Hematopoietic multipotent progenitor cell (in vitro differentiated cells): ENCODE measurements around the gene TRMT61A. TPM values are rescaled to one million over a fixed set of nuclear protein-coding genes. Genes with fewer than 3 reads are reported as not detected.

Experiments
- DNase-seq, 3 donors: peaks; one replicate each; pipeline ENCODE4 v3.0.0-alpha.2; 2011 to 2015; ENCODE audit warnings: low read depth in 2 of 3, low spot score in 2 of 3
- total RNA-seq: library from RNA; depleted of rRNA; stranded (reverse); fragments of >200 nt; gene quantifications from one replicate; pipeline ENCODE4 v1.2.3, GENCODE V29; 2012

The TRMT61A gene
- total RNA-seq, 1 donor, result 15.3 TPM

- DNase-seq, result no peak
Observed at GRCh38 chr14:103545915-103546651, 17.1 kb downstream of the TRMT61A start.

- peak; percentile 53 to 72 (median 60) for DNase-seq
Observed at GRCh38 chr14:103546652-103547454, 17.9 kb downstream of the TRMT61A start.

GRCh38 chr14:103547455-103547940, 18.5 kb downstream of the TRMT61A start:
- no peak for DNase-seq

GRCh38 chr14:103547941-103548462, 19.0 kb downstream of the TRMT61A start:
- DNase-seq, result no peak

DNA sequence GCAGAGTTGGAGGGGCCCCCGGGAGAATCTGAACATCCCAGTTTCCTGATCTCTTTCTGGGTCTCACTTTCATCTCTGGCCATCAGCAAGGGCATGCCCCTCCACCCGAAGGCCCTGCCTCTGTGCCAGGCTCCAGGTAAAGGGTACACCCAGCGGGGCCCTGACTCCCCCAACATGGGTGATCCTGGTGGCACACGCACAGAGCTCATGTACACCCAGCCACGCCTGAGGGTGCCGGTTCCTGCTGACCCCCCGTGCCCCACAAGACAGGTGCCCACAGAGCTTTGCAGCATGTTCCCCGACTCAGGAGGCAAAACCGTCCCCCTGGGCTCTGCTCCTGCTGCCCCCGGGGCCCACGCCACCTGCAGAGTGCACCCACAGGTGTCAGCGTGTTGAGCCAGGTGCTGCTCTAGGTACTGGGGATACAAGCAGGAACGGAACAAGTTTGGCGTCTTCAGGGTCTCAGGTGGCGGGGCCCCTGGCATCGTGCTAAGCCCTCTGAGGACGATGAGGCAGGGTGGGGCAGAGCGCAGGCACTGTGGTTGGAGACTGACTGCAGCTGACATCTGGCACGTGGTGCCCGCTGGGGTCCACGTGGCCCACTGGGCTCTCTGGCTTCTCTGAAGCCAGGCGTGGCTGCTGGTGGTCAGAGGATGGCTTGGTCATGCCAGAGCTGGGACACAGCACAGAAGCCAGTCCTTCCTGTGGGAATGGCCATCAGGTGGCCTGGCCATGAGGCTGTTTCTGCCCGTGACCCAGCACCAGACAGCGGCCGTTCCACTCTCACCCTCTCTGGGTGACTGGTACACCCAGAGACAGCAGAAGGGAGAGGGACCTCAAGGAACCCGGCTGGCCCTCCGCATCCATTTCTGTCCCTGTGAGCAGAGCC, 19.7 kb downstream of the TRMT61A start:
- DNase-seq, result no peak

DNA sequence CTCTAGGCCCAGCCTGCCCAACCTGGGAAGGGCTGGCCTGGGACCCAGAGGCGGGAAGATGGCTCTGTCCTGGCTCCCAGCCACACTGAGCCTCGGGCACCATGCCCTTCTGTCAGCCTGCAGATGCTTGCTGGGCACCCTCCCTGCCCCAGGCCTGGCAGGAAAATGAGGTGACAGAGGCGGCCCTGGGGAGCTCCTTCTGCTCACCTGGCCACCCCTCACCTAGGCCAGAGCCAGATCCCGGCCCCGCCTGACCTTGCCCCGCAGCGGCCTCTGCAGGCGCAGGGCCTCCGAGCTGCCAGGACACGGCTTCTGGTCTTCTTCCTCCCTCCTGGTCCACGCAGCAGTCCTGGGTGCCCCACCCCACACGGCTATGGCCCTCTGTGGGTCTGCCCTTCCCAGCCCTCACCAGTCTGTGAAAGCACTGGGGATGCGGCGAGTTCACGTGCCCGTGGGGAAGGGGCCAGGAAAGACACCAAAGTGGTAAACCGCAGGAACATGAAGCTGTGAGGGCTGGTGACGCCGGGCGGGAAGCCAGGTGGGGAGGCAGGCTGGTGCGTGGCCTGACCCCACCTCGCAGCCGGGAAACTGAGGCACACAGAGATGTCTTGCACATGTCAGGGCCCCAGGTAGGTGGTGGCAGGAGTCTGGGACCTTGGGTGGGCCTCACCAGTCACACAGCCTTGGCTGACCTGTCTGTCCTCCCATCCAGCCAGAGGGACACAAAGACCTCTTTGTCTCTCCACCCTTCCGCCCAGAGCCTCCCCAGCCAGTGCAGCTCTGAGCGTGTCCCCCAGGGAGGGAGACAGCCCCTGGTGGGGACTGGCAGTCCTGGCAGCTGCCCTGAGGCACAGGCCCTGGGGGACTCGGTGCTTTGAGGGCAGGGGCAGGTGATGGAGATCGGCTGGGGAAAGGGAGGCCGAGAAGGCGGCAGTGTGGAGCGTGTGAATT, 20.6 kb downstream of the TRMT61A start:
- DNase-seq, result no peak

GRCh38 chr14:103550451-103551337, 21.7 kb downstream of the TRMT61A start:
- DNase-seq, result no peak

DNA sequence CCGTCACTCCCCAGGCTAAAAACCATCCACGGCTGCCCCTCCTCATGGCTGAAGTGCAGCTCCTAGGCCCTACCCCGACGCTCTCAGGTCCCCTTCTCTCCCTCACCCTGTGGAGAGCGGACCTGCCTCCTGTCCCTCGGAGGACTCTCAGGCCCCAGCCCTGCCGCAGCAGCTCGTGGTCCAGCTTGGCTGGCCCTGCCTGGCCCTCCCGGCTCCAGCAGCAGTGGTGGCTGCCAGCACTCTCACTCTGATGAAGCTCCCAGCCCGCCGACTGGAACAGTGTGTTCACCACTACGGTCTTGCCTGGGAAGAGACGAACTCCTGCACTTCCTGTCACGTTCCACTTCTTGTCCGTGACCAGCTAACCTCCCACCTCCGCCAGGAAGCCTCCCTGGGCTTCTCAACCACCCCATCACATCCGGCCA, 22.4 kb downstream of the TRMT61A start:
- DNase-seq, result no peak

DNA sequence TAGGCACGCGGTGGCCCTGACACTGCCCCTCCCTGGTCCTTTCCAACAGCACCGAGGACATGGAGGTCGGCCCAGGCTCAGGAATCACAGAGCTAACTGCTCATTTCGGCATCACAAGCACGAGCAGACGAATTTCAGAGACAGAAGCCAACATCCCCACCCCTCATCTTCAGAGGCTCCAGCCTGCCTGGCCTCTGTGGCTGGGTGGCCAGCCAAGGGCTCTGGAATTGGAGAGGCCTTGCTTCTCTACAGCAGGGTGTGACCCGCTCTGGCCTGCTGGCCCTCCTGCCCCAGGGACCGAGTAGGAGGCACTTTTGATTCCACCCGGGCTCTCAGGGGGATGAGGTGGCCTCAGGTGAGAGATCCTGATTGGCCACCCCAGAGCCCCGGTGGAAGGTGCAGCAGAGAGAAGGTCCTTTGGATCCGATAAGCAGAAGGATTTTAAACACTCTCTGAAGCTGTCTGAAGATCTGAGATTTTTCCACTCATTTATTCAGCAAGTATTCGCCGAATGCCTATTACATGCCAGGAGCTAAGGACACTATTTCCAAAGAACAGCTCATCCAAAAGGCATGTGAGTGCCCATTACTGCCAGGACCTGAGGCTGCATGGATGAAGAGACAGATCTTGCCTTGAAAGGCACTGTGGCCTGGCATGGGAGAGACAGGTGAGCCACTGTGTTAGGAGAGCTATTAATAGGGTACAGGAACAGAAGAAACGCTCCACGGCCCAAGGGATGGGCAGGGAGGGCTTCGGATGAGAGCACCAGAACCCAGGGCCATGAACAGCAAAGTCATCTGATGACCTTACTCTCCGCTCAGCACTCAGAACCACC, 23.2 kb downstream of the TRMT61A start:
- no peak for DNase-seq

GRCh38 chr14:103552846-103553210, 23.8 kb downstream of the TRMT61A start:
- no peak for DNase-seq

- no peak for DNase-seq
Observed at GRCh38 chr14:103555559-103556337, 26.8 kb downstream of the TRMT61A start.

DNA sequence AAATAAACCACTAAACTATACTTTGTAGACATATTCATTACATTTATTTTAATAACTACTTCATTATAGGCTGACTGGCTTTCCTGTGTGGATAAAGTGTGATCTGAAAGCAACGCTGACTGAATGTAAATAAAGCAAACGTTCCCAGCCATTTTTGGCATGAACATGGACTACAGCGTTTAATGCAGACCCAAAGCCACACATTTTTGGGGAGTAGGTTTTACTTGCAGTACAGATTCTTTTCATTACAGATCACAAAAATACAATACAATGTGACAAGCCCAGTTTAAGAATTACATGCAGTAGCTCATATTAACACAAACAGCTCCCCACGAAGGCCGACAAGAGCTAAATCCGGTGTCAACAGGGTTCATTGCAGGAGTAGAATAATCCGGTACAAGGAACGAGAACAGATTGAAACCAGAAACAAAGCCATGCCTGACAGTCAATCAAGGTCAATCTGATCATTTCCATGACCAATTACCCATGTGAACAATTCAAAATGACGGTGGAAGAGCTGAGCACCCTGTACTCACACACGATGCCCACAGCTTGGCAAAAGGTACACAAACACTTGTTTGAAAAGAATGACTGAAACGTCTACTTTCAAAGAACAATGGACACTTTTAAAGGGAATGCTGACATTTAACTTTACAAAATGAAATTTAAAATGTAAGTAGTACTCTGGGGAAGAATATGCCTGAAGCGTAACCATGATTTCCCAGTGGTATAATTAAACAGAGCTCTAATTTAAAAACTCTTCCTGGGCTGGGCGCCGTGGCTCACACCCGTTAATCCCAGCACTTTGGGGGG, 28.2 kb downstream of the TRMT61A start:
- DNase-seq, result no peak

- DNase-seq, result no peak
Observed at GRCh38 chr14:103558071-103558882, 29.3 kb downstream of the TRMT61A start.

DNA sequence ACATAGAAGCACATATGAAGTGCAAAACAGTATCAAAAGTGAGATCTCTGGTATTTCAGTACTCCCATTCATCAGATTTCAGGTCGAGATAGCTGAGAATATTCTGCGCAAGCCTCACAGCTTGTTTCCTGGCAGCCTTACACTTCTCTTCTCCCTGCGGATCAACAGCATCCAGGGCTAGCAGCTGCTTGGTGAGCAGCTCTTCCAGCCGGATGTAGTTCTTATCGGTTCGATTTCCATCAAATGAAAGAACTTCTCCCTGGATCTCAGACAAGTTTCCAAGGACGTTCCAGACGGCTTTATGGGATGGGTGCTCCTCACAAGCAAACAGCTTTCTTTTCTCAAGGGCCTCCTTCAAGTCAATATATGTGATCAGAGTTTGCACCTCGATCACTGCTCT, 30.8 kb downstream of the TRMT61A start:
- DNase-seq, result no peak

GRCh38 chr14:103560691-103561090, 31.7 kb downstream of the TRMT61A start:
- DNase-seq, result no peak
